Brain microvascular endothelial cell (primary cell): Measurements from ENCODE around the gene KLF3.
A peak's percentile ranks its signal among the peaks of the same experiment; 100 is the strongest.

Experiments
- DNase-seq: peaks from one replicate; pipeline ENCODE4 v3.0.0-alpha.2; 2020
- H3K27ac ChIP-seq: fragments of 250-450 bp; sonication (Bioruptor Pico); 2 replicates; pipeline ENCODE4 v1.5.1; 2020; ENCODE audit warnings: mild to moderate bottlenecking, moderate library complexity
- H3K27me3 ChIP-seq: fragments of 250-450 bp; sonication (Bioruptor Pico); replicated peaks from 2 replicates; pipeline ENCODE4 v1.5.1; 2020; ENCODE audit warnings: mild to moderate bottlenecking
- H3K36me3 ChIP-seq: fragments of 250-450 bp; sonication (Bioruptor Pico); replicated peaks from 2 replicates; pipeline ENCODE4 v1.5.1; 2020; ENCODE audit warnings: mild to moderate bottlenecking
- H3K4me3 ChIP-seq: 2 replicates; pipeline ENCODE4 v1.5.1; 2011; ENCODE audit warnings: low read depth, mild to moderate bottlenecking, control low read depth, low read length, moderate library complexity
- in situ Hi-C: cut with HindIII; loops from 2 replicates; pipeline ENCODE4 v1.10.0; 2017; ENCODE audit warnings: low sequenced_read_pairs, low pct_ligation_motif_present
- TF ChIP-seq, protein P1 (sequence below): IDR thresholded peaks from 2 replicates; pipeline ENCODE4 v1.5.1; 2011; ENCODE audit warnings: low read depth, mild to moderate bottlenecking, moderate library complexity, low read length, control low read depth, inconsistent platforms; ENCODE audit errors: missing control alignments

KLF3 gene

DNA sequence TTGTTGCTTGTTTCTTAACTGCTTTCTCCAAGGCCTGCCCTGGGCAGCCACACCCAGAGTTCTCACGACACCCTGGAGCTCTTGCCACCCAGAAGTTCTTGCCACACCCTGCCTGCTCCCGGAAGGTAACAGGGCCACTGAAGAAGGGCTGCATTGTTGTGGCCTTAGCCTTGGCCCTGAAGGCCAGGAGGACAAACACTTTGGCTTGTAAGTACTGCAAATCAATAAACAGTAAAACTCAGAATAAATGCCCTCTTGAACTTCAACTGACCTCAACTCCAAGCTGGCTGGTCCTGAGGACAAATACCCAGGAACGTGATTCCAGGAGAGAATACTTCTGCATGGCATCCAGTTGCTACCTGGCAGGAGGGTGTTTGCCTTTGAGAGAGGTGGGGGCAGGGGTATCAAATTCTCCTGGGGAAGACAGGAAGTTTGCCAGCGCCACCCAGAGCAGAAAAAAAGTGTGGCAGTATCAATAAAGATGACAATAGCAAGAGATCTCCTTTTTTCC, 64.7 kb downstream of the KLF3 start:
- H3K4me3 ChIP-seq, result no peak overlapping the region
- no peaks in the 10 kb centered on the region for H3K36me3 ChIP-seq
- in situ Hi-C loops, result no loop called here
- TF ChIP-seq, protein P1, sequence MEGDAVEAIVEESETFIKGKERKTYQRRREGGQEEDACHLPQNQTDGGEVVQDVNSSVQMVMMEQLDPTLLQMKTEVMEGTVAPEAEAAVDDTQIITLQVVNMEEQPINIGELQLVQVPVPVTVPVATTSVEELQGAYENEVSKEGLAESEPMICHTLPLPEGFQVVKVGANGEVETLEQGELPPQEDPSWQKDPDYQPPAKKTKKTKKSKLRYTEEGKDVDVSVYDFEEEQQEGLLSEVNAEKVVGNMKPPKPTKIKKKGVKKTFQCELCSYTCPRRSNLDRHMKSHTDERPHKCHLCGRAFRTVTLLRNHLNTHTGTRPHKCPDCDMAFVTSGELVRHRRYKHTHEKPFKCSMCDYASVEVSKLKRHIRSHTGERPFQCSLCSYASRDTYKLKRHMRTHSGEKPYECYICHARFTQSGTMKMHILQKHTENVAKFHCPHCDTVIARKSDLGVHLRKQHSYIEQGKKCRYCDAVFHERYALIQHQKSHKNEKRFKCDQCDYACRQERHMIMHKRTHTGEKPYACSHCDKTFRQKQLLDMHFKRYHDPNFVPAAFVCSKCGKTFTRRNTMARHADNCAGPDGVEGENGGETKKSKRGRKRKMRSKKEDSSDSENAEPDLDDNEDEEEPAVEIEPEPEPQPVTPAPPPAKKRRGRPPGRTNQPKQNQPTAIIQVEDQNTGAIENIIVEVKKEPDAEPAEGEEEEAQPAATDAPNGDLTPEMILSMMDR, result peak; percentile 4
- H3K27ac ChIP-seq, result no peak overlapping the region
- DNase-seq, result no peak
- H3K27me3 ChIP-seq, result no peaks in the 10 kb centered on the region

DNA sequence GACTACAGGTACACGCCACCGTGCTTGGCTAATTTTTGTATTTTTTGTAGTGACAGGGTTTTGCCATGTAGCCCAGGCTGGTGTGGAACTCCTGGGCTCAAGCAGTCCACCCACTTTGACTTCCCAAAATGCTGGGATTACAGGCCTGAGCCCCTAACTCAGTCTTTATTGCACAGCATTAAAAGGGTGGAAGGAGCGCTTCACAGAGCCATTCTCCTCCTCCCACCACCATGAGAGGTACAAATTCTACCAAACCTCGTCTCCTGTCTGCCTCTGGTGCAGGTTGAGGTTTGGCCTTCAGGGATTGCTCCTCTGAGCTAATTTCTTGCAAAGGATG, 66.5 kb downstream of the KLF3 start:
- H3K27ac ChIP-seq, result peak overlapping the region; percentile 30

DNA sequence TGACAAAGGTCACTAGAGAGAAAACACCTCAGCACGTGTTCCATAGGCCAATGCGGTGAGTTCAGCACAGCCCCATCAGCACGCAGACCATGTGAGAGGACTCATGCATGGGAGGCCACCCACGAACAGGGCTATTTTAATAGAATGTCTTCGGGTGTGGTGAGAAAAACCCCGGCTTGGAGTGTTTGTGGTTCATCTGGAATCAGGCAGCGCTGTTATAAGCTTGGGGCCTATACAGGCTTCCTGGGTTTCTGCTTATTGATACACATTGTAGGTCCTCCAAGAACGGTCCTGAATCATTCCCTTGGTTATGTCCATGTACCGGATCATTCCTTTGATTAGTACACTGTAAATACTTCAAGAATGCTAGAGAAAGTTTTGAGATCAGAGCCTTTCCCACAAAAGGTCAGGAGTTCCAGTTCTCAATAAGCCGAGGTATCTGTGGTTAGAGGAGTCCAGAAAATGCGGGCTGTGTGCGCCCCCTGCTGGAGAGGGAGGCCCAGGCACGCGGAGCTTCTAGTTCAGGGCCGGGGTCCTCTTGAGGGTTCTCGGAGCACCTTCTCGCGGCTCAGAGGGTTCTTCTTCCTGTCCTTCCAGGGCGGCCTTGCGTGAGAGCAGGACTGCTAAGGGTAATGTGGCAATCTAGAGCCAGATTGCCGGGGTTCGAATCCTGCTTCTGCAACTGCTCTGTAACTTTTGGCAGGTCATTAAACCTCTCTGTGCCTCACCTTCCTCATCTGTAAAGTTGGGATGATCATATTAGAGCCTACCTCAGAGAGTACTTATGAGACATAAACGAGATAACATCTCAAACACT, 67.0 kb downstream of the KLF3 start:
- H3K36me3 ChIP-seq, result no peaks in the 10 kb centered on the region
- no peaks in the 10 kb centered on the region for H3K27me3 ChIP-seq
- TF ChIP-seq, protein P1, result peak; percentile 99
- H3K27ac ChIP-seq, result peak overlapping the region; percentile 30
- no peak overlapping the region for H3K4me3 ChIP-seq
- in situ Hi-C loops, result no loop called here
- peak; percentile 92 for DNase-seq

More for the DNA sequence above, 66.5 kb downstream of the KLF3 start:
- DNase-seq, result no peak
- H3K4me3 ChIP-seq, result no peak overlapping the region
- in situ Hi-C loops, result no loop called here
- no peaks in the 10 kb centered on the region for H3K36me3 ChIP-seq
- TF ChIP-seq, protein P1, result no peak
- no peaks in the 10 kb centered on the region for H3K27me3 ChIP-seq

DNA sequence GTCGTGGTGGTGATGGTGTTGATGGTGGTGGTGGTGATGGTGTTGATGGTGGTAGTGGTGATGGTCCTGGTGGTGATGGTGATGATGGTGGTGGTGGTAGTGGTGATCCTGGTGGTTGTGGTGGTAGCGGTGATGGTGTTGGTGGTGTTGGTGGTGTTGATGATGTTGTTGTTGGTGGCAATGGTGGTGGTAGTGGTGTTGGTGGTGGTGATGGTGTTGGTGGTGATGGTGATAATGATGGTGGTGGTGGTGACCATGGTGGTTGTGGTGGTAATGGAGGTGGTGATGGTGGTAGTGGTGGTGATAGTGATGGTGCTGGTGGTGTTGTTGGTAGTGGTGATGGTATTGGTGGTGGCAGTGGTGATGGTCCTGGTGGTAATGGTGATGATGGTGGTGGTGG, 69.7 kb downstream of the KLF3 start:
- H3K4me3 ChIP-seq, result no peak overlapping the region
- TF ChIP-seq, protein P1, result no peak
- no peaks in the 10 kb centered on the region for H3K27me3 ChIP-seq
- no peak overlapping the region for H3K27ac ChIP-seq
- in situ Hi-C loops, result no loop called here
- H3K36me3 ChIP-seq, result no peaks in the 10 kb centered on the region
- no peak for DNase-seq

DNA sequence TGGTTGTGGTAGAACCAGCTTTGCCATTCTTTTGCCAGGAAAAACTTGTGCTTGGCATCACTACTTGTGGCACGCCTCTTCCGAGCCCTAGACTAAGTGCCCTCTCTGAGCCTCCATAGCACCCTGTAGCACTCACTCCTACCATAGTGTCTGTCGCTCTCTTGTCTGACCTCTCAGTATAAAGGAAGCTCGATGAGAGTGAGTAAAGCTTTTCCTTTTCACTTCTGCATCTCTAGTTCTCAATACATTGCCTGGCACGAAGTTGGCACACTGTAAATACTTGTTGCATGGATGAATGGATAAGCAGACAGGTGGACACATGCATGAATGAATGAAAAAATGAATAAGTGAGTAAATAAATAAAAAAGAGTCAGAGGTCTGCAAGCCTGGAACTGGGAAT, 70.4 kb downstream of the KLF3 start:
- Histone ChIP-seq H3K27ac (no peak overlapping the region), H3K36me3 (no peaks in the 10 kb centered on the region), H3K27me3 (no peaks in the 10 kb centered on the region), H3K4me3 (no peak overlapping the region)
- TF ChIP-seq, protein P1, result no peak
- DNase-seq, result no peak
- in situ Hi-C loops, result no loop called here

DNA sequence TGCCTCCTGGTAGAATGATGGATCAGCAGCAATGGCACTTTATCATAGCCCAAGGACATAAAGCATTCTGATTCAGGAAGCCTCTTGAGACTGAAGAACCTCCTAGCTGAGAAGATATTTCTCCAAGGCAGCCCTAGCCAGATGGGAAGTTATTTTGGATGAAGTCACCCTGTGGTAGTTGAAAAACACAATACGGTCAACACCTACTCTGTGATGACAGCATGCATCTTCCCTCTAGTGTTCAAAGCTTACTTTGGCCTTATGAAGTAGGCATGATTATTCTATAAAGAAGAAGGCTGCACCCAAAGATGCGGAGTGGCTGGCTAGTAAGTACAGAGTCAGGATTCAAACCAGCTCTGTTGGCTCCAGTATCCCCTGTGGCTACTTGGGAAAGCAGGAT, 70.9 kb downstream of the KLF3 start:
- Histone ChIP-seq H3K4me3 (no peak overlapping the region), H3K27me3 (no peaks in the 10 kb centered on the region), H3K36me3 (no peaks in the 10 kb centered on the region), H3K27ac (no peak overlapping the region)
- TF ChIP-seq, protein P1, result no peak
- no peak for DNase-seq
- in situ Hi-C loops, result no loop called here
